HG02759 (cell line): ENCODE data around the gene SLC31A2.

ENCODE experiments used
- ATAC-seq: cut with Tn5 transposase; IDR thresholded peaks from one replicate; pipeline ENCODE4 v1.9.1; 2021; ENCODE audit warnings: mild to moderate bottlenecking, moderate library complexity; ENCODE audit not compliant: unreplicated experiment

The SLC31A2 gene

DNA sequence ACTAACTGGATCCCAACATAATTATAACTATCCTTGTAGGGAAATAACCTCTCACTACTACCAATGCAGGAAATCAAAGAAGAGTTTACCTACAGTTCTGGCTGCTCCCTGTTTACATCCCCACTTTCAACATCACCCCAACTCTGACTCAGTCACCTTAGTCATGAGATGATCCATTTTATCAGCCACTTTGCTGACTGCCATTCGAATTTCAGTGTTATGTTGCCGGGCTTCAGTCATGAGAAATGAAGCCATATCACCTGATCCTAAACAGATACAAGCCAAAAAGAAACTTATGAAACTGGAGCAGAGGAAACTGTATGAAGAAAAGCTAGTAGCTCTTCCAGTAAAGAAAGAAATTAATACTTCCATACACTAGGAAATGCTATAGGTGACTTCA is 33.7 kb downstream of the SLC31A2 start:
- no peak for ATAC-seq

DNA sequence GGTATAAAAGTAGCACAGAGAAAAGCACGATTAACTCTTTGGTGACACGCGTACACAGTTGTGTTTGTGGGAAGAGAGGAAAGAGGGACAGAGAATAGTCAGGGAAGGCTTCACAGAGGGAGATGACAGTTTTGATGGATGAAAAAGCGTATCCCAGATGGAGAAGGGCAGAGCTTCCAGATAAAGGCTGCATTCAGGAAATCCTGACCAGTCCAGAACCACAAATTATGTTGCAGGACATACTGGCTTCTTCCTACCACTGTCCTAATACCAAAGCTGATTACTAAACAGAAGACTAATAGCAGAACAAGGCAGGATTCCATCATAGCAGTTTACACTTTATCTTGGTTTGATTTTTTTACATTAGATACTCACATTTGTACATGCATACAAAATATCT is 34.5 kb downstream of the SLC31A2 start:
- no peak for ATAC-seq

DNA sequence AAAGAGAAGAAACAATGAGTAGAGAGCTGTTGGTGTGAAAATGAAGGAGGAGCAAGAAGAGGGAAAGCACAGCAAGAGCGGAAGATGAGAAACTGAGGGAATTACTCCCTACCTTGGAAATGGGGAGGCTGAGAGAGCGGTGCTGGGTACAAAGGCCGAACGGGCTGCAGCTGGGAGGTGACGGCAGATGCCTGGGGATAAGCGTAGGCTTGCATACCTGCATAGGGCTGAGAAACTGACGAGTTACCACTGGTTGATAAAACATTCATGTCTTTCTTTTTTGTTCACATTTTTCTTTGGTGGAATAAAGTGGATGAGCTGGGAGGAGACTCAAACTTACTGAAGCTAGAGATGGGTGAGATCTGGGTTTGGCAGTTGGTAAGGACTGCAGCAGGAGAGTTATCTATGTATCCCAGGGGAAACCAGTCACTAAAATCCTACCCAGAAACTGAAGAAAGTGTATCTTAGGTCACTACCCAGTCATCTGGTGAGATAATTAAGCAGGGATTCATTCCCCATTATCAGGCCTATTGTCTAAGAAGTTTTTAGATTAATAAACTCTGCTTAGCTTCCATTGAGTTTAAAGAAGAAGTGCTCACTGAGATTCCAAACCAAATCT is 35.4 kb downstream of the SLC31A2 start:
- ATAC-seq, result no peak

DNA sequence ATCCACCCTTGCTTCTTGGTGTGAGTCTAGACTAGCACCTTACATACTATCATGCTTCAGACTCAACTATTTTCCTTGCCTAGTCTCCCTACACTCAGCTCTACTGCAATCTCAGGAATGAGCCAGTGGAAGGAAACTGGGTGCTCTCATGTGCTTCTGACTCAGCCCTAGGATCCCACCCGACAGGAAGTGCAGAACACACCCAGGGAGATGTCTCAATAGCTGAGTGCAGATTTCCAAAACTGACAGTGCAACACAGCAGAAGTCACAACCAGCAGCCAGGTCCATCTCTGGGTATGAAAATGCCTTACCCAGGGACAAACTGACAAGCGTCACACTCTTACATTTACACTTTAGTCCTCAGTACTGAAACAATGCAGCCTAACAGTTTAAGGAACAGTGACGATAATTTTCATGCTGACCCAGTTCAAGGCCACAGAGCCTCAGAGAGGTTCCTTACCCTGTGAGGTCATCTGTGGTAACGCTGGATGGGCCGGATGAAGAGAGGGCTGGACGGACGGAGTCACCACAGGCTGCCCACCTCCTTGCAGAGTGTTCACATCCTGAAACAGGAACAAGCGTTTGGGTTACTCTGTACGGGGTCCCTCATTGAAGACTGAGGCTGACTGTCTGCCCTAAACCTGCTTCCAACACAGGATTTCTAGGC is 37.3 kb downstream of the SLC31A2 start:
- no peak for ATAC-seq

DNA sequence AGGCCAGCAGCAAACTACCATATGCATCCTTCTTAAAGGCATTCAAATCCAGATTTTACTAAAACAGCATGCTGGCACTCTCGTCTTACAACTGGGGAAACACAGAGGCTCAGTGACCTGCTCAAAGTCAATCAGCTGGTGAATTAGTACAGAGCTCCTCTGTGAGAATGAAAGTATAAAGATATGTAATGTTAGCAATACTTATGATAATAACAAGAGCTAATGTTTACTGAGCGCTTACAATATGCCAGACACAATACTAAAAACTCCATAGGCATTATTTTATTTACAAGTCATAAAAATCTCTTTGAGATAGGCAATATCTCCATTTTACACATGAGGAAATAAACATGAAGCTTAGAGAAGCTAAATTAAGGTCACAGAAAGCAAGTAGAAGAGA is 41.6 kb downstream of the SLC31A2 start:
- no peak for ATAC-seq

DNA sequence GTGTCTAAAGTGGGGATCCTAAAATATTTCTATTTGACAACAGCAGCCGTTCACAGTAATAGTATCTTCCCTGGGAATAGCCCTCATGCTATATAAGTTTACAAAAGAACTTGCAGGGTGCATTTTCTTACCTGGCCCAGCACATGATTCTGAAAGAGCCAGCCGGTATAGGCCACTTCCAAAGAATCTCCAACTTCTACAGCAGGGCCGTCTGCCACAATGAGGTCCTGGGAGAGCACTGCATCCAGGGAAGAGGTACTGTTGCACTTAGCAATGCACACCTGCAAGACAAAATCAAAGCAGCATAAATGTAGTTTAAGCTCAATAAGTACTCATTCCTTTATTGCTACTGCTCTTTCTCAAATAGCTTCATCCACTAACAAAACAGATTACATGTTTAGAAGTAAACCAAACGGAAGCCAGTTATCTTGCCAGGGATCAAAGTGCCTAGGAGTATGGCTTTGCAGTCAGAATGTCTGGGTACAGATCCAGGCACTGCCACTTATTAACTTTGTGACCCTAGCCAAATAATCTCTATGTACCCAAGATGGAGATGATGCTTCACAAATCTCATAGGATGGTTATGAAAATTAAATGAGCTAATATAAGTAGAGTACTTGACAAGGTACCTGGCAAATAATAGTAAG is 49.0 kb downstream of the SLC31A2 start:
- ATAC-seq, result no peak

DNA sequence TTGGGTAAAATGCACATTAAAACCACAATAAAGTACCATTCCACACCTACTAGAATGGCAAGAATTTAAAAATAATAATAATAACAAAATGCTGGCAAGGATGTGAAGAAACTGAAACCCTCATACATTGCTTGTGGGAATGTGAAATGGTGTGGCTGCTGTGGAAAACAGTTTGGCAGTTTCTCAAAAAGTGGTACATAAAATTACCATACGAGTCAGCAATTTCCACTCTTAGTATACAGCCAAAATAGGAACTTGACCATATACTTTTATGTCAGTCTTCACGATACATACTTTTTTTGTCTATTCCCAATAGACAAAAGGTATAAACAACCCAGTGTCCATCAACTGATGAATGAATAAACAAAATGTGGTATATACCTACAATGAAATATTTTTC is 54.6 kb downstream of the SLC31A2 start:
- ATAC-seq, result no peak

DNA sequence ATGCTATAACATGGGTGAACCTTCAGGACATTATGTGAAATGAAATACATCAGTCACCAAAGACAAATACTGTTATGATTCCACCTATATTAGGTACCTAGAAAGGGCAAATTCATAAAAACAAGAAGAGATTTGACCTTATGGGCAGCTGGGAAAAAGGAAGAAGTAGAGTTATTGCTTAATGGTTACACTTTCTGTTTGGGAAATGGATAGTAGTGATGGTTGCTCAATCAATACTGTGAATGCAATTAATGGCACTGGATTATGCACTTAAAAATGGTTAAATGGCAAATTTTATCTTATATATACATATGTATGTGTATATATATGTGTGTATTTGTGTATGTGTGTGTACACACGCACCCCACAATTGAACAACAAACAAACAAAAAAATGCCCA is 55.1 kb downstream of the SLC31A2 start:
- ATAC-seq, result no peak

DNA sequence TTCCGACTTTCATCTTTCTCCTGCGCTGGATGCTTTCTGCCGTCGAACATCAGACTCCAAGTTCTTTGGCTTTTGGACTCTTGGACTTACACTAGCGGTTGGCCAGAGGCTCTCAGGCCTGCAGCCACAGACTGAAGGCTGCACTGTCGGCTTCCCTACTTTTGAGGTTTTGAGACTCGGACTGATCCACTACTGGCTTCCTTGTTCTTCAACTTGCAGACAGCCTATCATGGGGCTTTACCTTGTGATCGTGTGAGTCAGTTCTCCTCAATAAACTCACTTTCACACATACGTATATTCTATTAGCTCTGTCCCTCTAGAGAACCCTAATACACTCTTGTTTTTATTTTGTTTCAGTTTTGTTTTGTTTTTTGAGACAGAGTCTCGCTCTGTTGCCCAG is 60.0 kb downstream of the SLC31A2 start:
- no peak for ATAC-seq
